Activated CD4-positive, alpha-beta T cell treated with anti-CD3 and anti-CD28 coated beads, Interleukin-2, amount 50 U/mL, for 24 hours (primary cell): ENCODE data around the gene DSG2.
"Not testable (repeated sequence)": the region's sequence is repeated elsewhere in the genome, so short reads cannot be mapped to it uniquely, and the experiment has no call there.

Source experiments
- DNase-seq, 2 donors: peaks; one replicate each; pipeline ENCODE4 v3.0.0-alpha.2; 2020; ENCODE audit warnings: low read depth in 1 of 2, low spot score in 1 of 2

Gene DSG2

GRCh38 chr18:31497836-31498573 is at the start of gene DSG2:
TSS of gene DSG2 (plus strand) at chr18:31498177. CDS start at chr18:31498252, 75 bp downstream.
- no peak for DNase-seq

- no peak for DNase-seq
Observed at GRCh38 chr18:31450409-31450808, 47.6 kb upstream of the DSG2 start.

- DNase-seq = no peak
Observed at GRCh38 chr18:31451625-31452024, 46.4 kb upstream of the DSG2 start.

GRCh38 chr18:31454066-31454708 is 43.8 kb upstream of the DSG2 start:
- DNase-seq = no peak

GRCh38 chr18:31469629-31470028 is 28.3 kb upstream of the DSG2 start:
- DNase-seq = no peak

- DNase-seq = no peak
Observed at GRCh38 chr18:31478688-31479087, 19.3 kb upstream of the DSG2 start.

- DNase-seq = no peak
Observed at GRCh38 chr18:31482051-31482450, 15.9 kb upstream of the DSG2 start.

- no peak for DNase-seq
Observed at GRCh38 chr18:31483396-31483795, 14.6 kb upstream of the DSG2 start.

GRCh38 chr18:31484461-31484860 is 13.5 kb upstream of the DSG2 start:
- DNase-seq = no peak

- no peak for DNase-seq
Observed at GRCh38 chr18:31486165-31486564, 11.8 kb upstream of the DSG2 start.

GRCh38 chr18:31487246-31488015 is 10.5 kb upstream of the DSG2 start:
- no peak for DNase-seq

- no peak for DNase-seq
Observed at GRCh38 chr18:31489311-31489710, 8.7 kb upstream of the DSG2 start.

- DNase-seq = no peak
Observed at GRCh38 chr18:31490387-31490786, 7.6 kb upstream of the DSG2 start.

- no peak for DNase-seq
Observed at GRCh38 chr18:31490833-31491232, 7.1 kb upstream of the DSG2 start.

- no peak for DNase-seq
Observed at GRCh38 chr18:31491586-31491985, 6.4 kb upstream of the DSG2 start.

- no peak for DNase-seq
Observed at GRCh38 chr18:31492671-31493070, 5.3 kb upstream of the DSG2 start.

- no peak for DNase-seq
Observed at GRCh38 chr18:31493171-31493570, 4.8 kb upstream of the DSG2 start.

GRCh38 chr18:31493941-31494340 is 4.0 kb upstream of the DSG2 start:
- no peak for DNase-seq

- DNase-seq = not testable (repeated sequence)
Observed at GRCh38 chr18:31494705-31495244, 3.2 kb upstream of the DSG2 start.

GRCh38 chr18:31497404-31497835 is 557 bp upstream of the DSG2 start:
- DNase-seq = no peak

GRCh38 chr18:31498574-31499524 is 872 bp downstream of the DSG2 start:
- DNase-seq = no peak
